ENCODE results near the gene HORMAD2.

The HORMAD2 gene

DNA sequence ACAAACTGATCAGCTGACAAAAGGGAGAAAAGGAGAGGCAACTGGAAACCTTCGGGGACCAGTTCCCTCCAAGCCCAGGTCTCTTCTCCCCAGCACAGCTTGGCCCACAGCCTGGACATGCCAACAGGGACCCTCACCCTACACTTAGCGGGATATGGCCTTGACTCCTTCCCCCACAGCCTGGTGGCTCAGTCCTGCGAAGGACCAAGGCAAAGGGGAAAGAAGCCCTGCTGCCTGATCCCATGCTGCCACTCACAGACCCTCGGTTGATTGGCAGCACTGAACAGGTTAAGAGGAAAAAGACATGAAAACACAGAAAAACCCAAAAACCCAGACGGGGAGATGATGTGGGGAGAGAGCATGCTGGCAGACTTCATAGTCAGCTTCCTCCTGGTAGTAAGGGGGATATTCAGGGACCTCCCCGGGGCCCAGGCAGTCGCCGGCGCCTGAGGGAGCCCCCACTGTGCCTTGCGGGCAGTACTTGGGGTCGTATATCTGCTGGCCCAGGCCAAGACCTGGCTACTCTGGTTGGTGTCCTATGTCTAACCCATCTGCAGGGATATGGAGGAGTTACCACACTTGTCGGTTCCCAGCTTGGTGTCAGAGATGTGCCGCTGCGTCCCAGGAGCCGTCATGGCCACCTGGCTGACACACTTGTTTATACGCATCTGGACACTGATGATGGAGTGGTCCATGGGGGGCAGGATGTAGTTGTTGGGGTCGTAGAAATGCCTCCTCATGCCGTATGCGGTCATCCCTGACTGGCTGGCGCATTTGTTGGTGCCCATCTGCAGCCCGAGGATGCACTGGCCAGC lies 34.2 kb upstream of the HORMAD2 start:
- TF ChIP-seq, protein P1, sequence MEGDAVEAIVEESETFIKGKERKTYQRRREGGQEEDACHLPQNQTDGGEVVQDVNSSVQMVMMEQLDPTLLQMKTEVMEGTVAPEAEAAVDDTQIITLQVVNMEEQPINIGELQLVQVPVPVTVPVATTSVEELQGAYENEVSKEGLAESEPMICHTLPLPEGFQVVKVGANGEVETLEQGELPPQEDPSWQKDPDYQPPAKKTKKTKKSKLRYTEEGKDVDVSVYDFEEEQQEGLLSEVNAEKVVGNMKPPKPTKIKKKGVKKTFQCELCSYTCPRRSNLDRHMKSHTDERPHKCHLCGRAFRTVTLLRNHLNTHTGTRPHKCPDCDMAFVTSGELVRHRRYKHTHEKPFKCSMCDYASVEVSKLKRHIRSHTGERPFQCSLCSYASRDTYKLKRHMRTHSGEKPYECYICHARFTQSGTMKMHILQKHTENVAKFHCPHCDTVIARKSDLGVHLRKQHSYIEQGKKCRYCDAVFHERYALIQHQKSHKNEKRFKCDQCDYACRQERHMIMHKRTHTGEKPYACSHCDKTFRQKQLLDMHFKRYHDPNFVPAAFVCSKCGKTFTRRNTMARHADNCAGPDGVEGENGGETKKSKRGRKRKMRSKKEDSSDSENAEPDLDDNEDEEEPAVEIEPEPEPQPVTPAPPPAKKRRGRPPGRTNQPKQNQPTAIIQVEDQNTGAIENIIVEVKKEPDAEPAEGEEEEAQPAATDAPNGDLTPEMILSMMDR (IDR thresholded peaks at IDR 0.05; ENCODE audit: low read depth, low read length), result no peak

DNA sequence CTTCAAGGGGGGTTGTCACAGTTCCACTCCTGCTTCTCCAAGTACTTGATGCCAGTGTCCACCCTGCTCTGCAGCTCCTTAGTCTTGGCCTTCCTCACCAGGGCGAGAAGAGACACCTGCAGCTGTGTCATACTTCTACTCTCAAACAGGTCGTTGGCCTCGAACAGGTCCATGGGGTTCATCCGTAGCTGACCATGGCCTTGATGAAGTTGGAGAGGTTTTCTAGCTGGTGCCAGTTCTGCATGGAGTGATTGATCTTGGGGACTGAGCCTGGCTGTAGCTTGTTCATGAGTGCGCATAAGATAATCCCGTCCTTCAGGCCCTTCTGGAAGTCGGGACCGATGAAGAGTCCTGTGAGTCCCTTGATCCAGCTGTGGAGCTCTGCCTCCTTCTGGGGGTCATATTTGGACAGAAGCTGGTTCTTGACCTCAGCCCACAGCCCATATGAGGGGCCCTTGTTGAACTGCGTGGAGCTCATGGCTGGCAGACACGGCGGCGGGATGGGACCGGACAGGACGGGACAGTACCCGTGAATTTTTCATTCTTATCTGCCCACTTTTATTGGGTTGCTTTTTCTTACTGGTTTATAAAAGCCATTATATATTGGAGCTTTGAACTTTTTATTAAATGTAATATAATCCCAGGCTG lies 33.4 kb upstream of the HORMAD2 start:
- H3K4me3 ChIP-seq (ENCODE audit: low read depth, low read length), result no peak overlapping the region
- TF ChIP-seq, protein P1 (IDR thresholded peaks at IDR 0.05; ENCODE audit: low read depth, low read length), result no peak

More for the DNA sequence above, 34.2 kb upstream of the HORMAD2 start:
- no peak overlapping the region for H3K4me3 ChIP-seq (ENCODE audit: low read depth, low read length)

GRCh38 chr22:30047364-30047738 lies 32.9 kb upstream of the HORMAD2 start:
- H3K4me3 ChIP-seq (ENCODE audit: low read depth, low read length), result no peak overlapping the region
- TF ChIP-seq, protein P1 (IDR thresholded peaks at IDR 0.05; ENCODE audit: low read depth, low read length), result no peak

GRCh38 chr22:30048681-30049080 lies 31.6 kb upstream of the HORMAD2 start:
- no peak overlapping the region for H3K4me3 ChIP-seq (ENCODE audit: low read depth, low read length)
- TF ChIP-seq, protein P1 (IDR thresholded peaks at IDR 0.05; ENCODE audit: low read depth, low read length), result no peak

- TF ChIP-seq, protein P1 (IDR thresholded peaks at IDR 0.05; ENCODE audit: low read depth, low read length), result no peak
- H3K4me3 ChIP-seq (ENCODE audit: low read depth, low read length), result no peak overlapping the region
These were observed 26.0 kb upstream of the HORMAD2 start for GRCh38 chr22:30054067-30054763.

- TF ChIP-seq, protein P1 (IDR thresholded peaks at IDR 0.05; ENCODE audit: low read depth, low read length), result no peak
- H3K4me3 ChIP-seq (ENCODE audit: low read depth, low read length), result no peak overlapping the region
These were observed 25.5 kb upstream of the HORMAD2 start for GRCh38 chr22:30054764-30055069.

DNA sequence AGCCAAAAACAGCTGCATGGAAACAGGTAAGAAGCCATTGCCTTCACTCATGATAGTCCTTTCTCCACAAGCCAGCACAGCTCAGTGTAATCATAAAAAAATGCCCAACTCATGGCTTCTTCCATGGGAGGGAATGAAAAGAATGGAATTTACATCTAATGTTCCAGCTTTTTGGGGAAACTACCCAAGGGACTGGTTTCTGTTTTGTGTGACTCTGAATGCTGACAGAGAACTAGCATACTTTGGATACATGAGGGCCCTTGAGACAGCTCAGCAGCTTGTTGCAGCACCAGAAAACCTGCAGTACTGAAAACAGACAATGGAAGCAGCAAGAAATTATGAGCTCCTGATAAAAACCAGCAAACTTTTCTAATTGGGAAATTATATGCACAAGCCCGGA lies 24.2 kb upstream of the HORMAD2 start:
- TF ChIP-seq, protein P1 (IDR thresholded peaks at IDR 0.05; ENCODE audit: low read depth, low read length), result no peak
- H3K4me3 ChIP-seq (ENCODE audit: low read depth, low read length), result no peak overlapping the region

Measured in WI38 (cell line).